Brain microvascular endothelial cell (primary cell): Measurements from ENCODE around the gene NOVA1.

Experiments
- DNase-seq: peaks from one replicate; pipeline ENCODE4 v3.0.0-alpha.2; 2020
- H3K27ac ChIP-seq: fragments of 250-450 bp; sonication (Bioruptor Pico); 2 replicates; pipeline ENCODE4 v1.5.1; 2020; ENCODE audit warnings: mild to moderate bottlenecking, moderate library complexity
- H3K27me3 ChIP-seq: fragments of 250-450 bp; sonication (Bioruptor Pico); replicated peaks from 2 replicates; pipeline ENCODE4 v1.5.1; 2020; ENCODE audit warnings: mild to moderate bottlenecking
- H3K36me3 ChIP-seq: fragments of 250-450 bp; sonication (Bioruptor Pico); replicated peaks from 2 replicates; pipeline ENCODE4 v1.5.1; 2020; ENCODE audit warnings: mild to moderate bottlenecking
- H3K4me3 ChIP-seq: 2 replicates; pipeline ENCODE4 v1.5.1; 2011; ENCODE audit warnings: low read depth, mild to moderate bottlenecking, control low read depth, low read length, moderate library complexity
- CTCF ChIP-seq: IDR thresholded peaks from 2 replicates; pipeline ENCODE4 v1.5.1; 2011; ENCODE audit warnings: low read depth, mild to moderate bottlenecking, moderate library complexity, low read length, control low read depth, inconsistent platforms; ENCODE audit errors: missing control alignments
- in situ Hi-C: cut with HindIII; loops from 2 replicates; pipeline ENCODE4 v1.10.0; 2017; ENCODE audit warnings: low sequenced_read_pairs, low pct_ligation_motif_present

Gene NOVA1

GRCh38 chr14:26400373-26400772 is 197.5 kb downstream of the NOVA1 start:
- no peak overlapping the region for H3K27ac ChIP-seq
- in situ Hi-C loops: no loop called here
- H3K27me3 ChIP-seq: no peaks in the 10 kb centered on the region
- TF ChIP-seq CTCF: no peak
- no peaks in the 10 kb centered on the region for H3K36me3 ChIP-seq
- DNase-seq: no peak
- no peak overlapping the region for H3K4me3 ChIP-seq

GRCh38 chr14:26398616-26399015 is 199.2 kb downstream of the NOVA1 start:
- in situ Hi-C loops: no loop called here
- Histone ChIP-seq H3K27me3 (no peaks in the 10 kb centered on the region), H3K27ac (no peak overlapping the region), H3K4me3 (no peak overlapping the region), H3K36me3 (no peaks in the 10 kb centered on the region)
- no peak for TF ChIP-seq CTCF
- no peak for DNase-seq
